ENCODE results near the gene UBR3.

Gene UBR3

GRCh38 chr2:169966454-169966853 lies 139.2 kb downstream of the UBR3 start:
- no peak for DNase-seq (ENCODE audit: low read depth, low spot score)
- TF ChIP-seq CTCF (IDR thresholded peaks at IDR 0.05; ENCODE audit: insufficient read depth, low read length, missing control alignments), result no peak
- ChIA-PET POLR2A (no interaction called here), CTCF (interaction anchor here (1.1 kb wide), 1 partner anchor 11 kb away, joined by 3 read pairs; no protein-coding TSS in a partner anchor)
- no peak overlapping the region for H3K4me3 ChIP-seq (ENCODE audit: low read depth, low read length)

GRCh38 chr2:169968743-169969142 lies 141.5 kb downstream of the UBR3 start:
- CTCF ChIA-PET, result no interaction called here
- no peak for TF ChIP-seq CTCF (IDR thresholded peaks at IDR 0.05; ENCODE audit: insufficient read depth, low read length, missing control alignments)

GRCh38 chr2:169975221-169975620 lies 148.0 kb downstream of the UBR3 start:
- no peak for DNase-seq (ENCODE audit: low read depth, low spot score)
- ChIA-PET CTCF (no interaction called here), POLR2A (no interaction called here)
- H3K4me3 ChIP-seq (ENCODE audit: low read depth, low read length), result no peak overlapping the region
- TF ChIP-seq CTCF (IDR thresholded peaks at IDR 0.05; ENCODE audit: insufficient read depth, low read length, missing control alignments), result no peak

More at GRCh38 chr2:169968743-169969142, 141.5 kb downstream of the UBR3 start:
- POLR2A ChIA-PET, result no interaction called here
- H3K4me3 ChIP-seq (ENCODE audit: low read depth, low read length), result no peak overlapping the region
- DNase-seq (ENCODE audit: low read depth, low spot score), result no peak

GRCh38 chr2:169976335-169976851 lies 149.1 kb downstream of the UBR3 start:
- CTCF ChIA-PET, result no interaction called here
- no peak for DNase-seq (ENCODE audit: low read depth, low spot score)
- POLR2A ChIA-PET, result no interaction called here
- no peak for TF ChIP-seq CTCF (IDR thresholded peaks at IDR 0.05; ENCODE audit: insufficient read depth, low read length, missing control alignments)
- no peak overlapping the region for H3K4me3 ChIP-seq (ENCODE audit: low read depth, low read length)

GRCh38 chr2:169977530-169977929 lies 150.3 kb downstream of the UBR3 start:
- H3K4me3 ChIP-seq (ENCODE audit: low read depth, low read length), result no peak overlapping the region
- no peak for DNase-seq (ENCODE audit: low read depth, low spot score)
- ChIA-PET CTCF (interaction anchor here (0.9 kb wide), 1 partner anchor 11 kb away, joined by 3 read pairs; no protein-coding TSS in a partner anchor), POLR2A (no interaction called here)
- no peak for TF ChIP-seq CTCF (IDR thresholded peaks at IDR 0.05; ENCODE audit: insufficient read depth, low read length, missing control alignments)

GRCh38 chr2:169978402-169979017 lies 151.3 kb downstream of the UBR3 start:
- no peak for TF ChIP-seq CTCF (IDR thresholded peaks at IDR 0.05; ENCODE audit: insufficient read depth, low read length, missing control alignments)
- ChIA-PET CTCF (no interaction called here), POLR2A (no interaction called here)
- H3K4me3 ChIP-seq (ENCODE audit: low read depth, low read length), result no peak overlapping the region
- no peak for DNase-seq (ENCODE audit: low read depth, low spot score)
